ENCODE data around the gene FBLN1. TPM values are rescaled to one million over a fixed set of nuclear protein-coding genes. Genes with fewer than 3 reads are reported as not detected.
"Not testable (repeated sequence)": the region's sequence is repeated elsewhere in the genome, so short reads cannot be mapped to it uniquely, and the experiment has no call there.

FBLN1 gene
- total RNA-seq, 2 donors from 2014 or later, result 92.8 to 354 TPM

DNA sequence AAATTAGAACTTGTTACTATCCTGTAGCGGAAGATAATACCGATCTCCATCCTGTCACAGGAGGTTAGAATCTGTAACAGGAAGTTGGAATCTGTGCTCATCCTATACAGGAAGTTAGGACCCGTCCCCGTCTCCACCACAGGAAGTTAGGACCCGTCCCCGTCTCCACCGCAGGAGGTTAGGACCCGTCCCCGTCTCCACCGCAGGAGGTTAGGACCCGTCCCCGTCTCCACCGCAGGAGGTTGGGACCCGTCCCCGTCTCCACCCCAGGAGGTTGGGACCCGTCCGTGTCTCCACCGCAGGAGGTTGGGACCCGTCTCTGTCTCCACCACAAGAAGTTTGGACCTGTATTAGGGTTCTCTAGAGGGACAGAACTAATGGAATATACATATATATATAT, 52.2 kb downstream of the FBLN1 start:
- no peak overlapping the region for H3K4me3 ChIP-seq
- no peak overlapping the region for H3K27ac ChIP-seq
- TF ChIP-seq, protein P1, sequence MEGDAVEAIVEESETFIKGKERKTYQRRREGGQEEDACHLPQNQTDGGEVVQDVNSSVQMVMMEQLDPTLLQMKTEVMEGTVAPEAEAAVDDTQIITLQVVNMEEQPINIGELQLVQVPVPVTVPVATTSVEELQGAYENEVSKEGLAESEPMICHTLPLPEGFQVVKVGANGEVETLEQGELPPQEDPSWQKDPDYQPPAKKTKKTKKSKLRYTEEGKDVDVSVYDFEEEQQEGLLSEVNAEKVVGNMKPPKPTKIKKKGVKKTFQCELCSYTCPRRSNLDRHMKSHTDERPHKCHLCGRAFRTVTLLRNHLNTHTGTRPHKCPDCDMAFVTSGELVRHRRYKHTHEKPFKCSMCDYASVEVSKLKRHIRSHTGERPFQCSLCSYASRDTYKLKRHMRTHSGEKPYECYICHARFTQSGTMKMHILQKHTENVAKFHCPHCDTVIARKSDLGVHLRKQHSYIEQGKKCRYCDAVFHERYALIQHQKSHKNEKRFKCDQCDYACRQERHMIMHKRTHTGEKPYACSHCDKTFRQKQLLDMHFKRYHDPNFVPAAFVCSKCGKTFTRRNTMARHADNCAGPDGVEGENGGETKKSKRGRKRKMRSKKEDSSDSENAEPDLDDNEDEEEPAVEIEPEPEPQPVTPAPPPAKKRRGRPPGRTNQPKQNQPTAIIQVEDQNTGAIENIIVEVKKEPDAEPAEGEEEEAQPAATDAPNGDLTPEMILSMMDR (IDR thresholded peaks at IDR 0.05), result no peak
- no peaks in the 10 kb centered on the region for H3K27me3 ChIP-seq
- peaks cover 0 to 3% of the 10 kb centered on the region in 2 donors for H3K9me3 ChIP-seq
- H3K4me1 ChIP-seq, result peaks cover 0 to 42% of the 10 kb centered on the region in 2 donors
- no peak for DNase-seq (ENCODE audit: low spot score)
- H3K36me3 ChIP-seq, result peaks cover 15% of the 10 kb centered on the region

DNA sequence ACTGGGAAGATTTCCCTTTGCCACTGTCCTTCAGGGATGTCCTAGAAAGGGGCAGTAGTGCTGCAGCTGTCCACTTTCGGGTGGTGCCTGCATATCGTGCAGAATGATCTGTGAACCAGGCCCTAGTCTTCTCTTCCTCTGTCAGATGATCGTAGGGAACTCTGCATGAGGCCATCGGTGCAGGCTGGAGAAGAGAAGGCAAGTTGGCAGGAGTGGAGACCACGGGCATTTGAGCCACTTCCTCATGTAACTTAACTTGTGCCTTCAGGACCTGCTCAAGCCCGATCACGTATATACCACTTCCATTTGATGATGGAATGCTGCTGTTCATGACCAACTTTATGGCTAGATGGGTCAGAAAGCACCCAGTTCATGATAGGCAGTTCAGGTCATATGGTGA, 55.2 kb downstream of the FBLN1 start:
- not testable (repeated sequence) for H3K27ac ChIP-seq; DNase-seq (ENCODE audit: low spot score); H3K4me3 ChIP-seq; H3K27me3 ChIP-seq; H3K36me3 ChIP-seq
- peaks cover 0 to 11% of the 10 kb centered on the region in 2 donors for H3K9me3 ChIP-seq
- H3K4me1 ChIP-seq, result peaks cover 0 to 15% of the 10 kb centered on the region in 2 donors

GRCh38 chr22:45560092-45560491, 57.4 kb downstream of the FBLN1 start:
- H3K27me3 ChIP-seq; H3K4me3 ChIP-seq; H3K36me3 ChIP-seq; H3K4me1 ChIP-seq; DNase-seq (ENCODE audit: low spot score); H3K27ac ChIP-seq: not testable (repeated sequence)
- H3K9me3 ChIP-seq, result peaks cover 0 to 11% of the 10 kb centered on the region in 2 donors

GRCh38 chr22:45560761-45561160, 58.1 kb downstream of the FBLN1 start:
- not testable (repeated sequence) for H3K4me3 ChIP-seq; H3K27me3 ChIP-seq; H3K36me3 ChIP-seq; H3K4me1 ChIP-seq; DNase-seq (ENCODE audit: low spot score); H3K27ac ChIP-seq
- peaks cover 0 to 11% of the 10 kb centered on the region in 2 donors for H3K9me3 ChIP-seq

- peaks cover 0 to 11% of the 10 kb centered on the region in 2 donors for H3K9me3 ChIP-seq
- no peaks in the 10 kb centered on the region for H3K4me1 ChIP-seq
- H3K27ac ChIP-seq, result no peak overlapping the region
- no peak for DNase-seq (ENCODE audit: low spot score)
- peaks cover 6% of the 10 kb centered on the region for H3K36me3 ChIP-seq
- no peaks in the 10 kb centered on the region for H3K27me3 ChIP-seq
- H3K4me3 ChIP-seq, result no peak overlapping the region
- TF ChIP-seq, protein P1 (IDR thresholded peaks at IDR 0.05), result no peak
Observed at GRCh38 chr22:45562102-45562501, 59.4 kb downstream of the FBLN1 start.

- TF ChIP-seq, protein P1 (IDR thresholded peaks at IDR 0.05), result no peak
- H3K27ac ChIP-seq, result no peak overlapping the region
- no peaks in the 10 kb centered on the region for H3K4me1 ChIP-seq
- no peak overlapping the region for H3K4me3 ChIP-seq
- peaks cover 6% of the 10 kb centered on the region for H3K36me3 ChIP-seq
- no peak for DNase-seq (ENCODE audit: low spot score)
- H3K27me3 ChIP-seq, result no peaks in the 10 kb centered on the region
- peaks cover 0 to 11% of the 10 kb centered on the region in 2 donors for H3K9me3 ChIP-seq
Observed at GRCh38 chr22:45562537-45563361, 60.1 kb downstream of the FBLN1 start.

DNA sequence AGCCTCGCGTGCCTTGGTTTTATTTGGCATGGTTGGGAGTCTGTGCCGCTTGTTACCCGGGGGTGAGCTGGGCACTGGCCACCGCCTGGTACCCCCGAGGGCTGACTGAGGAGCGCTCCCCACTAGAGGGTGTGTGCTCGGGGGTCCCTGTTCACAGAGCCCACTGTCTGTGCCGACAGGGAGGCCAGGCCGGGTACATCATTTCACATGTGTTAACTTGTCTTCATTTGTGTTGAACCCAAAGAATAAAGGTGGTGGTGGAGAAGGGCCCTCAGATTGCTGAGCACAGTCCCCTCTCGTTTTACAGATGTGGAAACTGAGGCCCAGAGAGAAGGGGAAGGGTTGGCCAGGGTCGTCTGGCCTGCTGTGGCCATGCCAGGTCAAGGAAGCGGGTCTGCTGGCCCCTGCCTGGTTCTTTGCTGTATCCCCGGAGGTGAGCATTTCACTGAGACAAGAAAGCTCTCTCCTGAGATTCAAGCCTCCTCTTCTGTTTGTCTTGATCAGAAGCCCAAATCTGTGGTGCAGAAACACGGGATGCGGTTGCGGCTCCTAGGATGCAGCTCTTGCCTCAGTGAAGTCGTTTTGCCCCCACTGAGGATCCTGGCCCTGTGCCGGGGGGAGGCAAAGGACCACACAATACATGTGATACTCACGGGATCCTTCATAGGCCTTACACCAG, 60.8 kb downstream of the FBLN1 start:
- Histone ChIP-seq H3K4me3 (no peak overlapping the region), H3K36me3 (peaks cover 6% of the 10 kb centered on the region), H3K9me3 (peaks cover 0 to 11% of the 10 kb centered on the region in 2 donors), H3K4me1 (no peaks in the 10 kb centered on the region), H3K27ac (no peak overlapping the region), H3K27me3 (no peaks in the 10 kb centered on the region)
- no peak for DNase-seq (ENCODE audit: low spot score)
- TF ChIP-seq, protein P1 (IDR thresholded peaks at IDR 0.05), result no peak

Measured in right atrium auricular region (tissue), 2 donors.